GM10266 (cell line): Measurements from ENCODE around the gene RNF13.

Experiments used
- DNase-seq: peaks from one replicate; pipeline ENCODE4 v3.0.0; 2012; ENCODE audit errors: extremely low spot score
- CTCF ChIP-seq: IDR thresholded peaks from 2 replicates; pipeline ENCODE4 v1.5.1; 2012; ENCODE audit warnings: mild to moderate bottlenecking, low read depth; ENCODE audit not compliant: control insufficient read depth, insufficient read depth; ENCODE audit errors: missing control alignments

The RNF13 gene

GRCh38 chr3:149908424-149908957, 95.5 kb downstream of the RNF13 start:
- TF ChIP-seq CTCF, result no peak

GRCh38 chr3:149909923-149910322, 96.9 kb downstream of the RNF13 start:
- no peak for TF ChIP-seq CTCF

More at GRCh38 chr3:149908424-149908957, 95.5 kb downstream of the RNF13 start:
- DNase-seq, result no peak

GRCh38 chr3:149917124-149917667, 104.2 kb downstream of the RNF13 start:
- no peak for TF ChIP-seq CTCF

More at GRCh38 chr3:149909923-149910322, 96.9 kb downstream of the RNF13 start:
- no peak for DNase-seq

GRCh38 chr3:149919509-149919908, 106.5 kb downstream of the RNF13 start:
- TF ChIP-seq CTCF, result no peak
- no peak for DNase-seq

More at GRCh38 chr3:149917124-149917667, 104.2 kb downstream of the RNF13 start:
- DNase-seq, result no peak

- DNase-seq, result no peak
- no peak for TF ChIP-seq CTCF
These were observed 107.1 kb downstream of the RNF13 start for GRCh38 chr3:149920119-149920518.

- DNase-seq, result no peak
- TF ChIP-seq CTCF, result no peak
These were observed 120.0 kb downstream of the RNF13 start for GRCh38 chr3:149933008-149933407.

GRCh38 chr3:149933858-149934257, 120.8 kb downstream of the RNF13 start:
- TF ChIP-seq CTCF, result no peak
- no peak for DNase-seq
